ENCODE measurements around the gene SORCS2.

GRCh38 chr4:7750972-7751371 is 558.6 kb downstream of the SORCS2 start:
- TF ChIP-seq, protein P1, sequence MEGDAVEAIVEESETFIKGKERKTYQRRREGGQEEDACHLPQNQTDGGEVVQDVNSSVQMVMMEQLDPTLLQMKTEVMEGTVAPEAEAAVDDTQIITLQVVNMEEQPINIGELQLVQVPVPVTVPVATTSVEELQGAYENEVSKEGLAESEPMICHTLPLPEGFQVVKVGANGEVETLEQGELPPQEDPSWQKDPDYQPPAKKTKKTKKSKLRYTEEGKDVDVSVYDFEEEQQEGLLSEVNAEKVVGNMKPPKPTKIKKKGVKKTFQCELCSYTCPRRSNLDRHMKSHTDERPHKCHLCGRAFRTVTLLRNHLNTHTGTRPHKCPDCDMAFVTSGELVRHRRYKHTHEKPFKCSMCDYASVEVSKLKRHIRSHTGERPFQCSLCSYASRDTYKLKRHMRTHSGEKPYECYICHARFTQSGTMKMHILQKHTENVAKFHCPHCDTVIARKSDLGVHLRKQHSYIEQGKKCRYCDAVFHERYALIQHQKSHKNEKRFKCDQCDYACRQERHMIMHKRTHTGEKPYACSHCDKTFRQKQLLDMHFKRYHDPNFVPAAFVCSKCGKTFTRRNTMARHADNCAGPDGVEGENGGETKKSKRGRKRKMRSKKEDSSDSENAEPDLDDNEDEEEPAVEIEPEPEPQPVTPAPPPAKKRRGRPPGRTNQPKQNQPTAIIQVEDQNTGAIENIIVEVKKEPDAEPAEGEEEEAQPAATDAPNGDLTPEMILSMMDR (IDR thresholded peaks at IDR 0.05): no peak
- TF ChIP-seq MXI1 (IDR thresholded peaks at IDR 0.05; ENCODE audit: low read depth, low read length) (no peak), EZH2phosphoT487 (IDR thresholded peaks at IDR 0.05; ENCODE audit: borderline replicate concordance, low read depth) (no peak), POLR2AphosphoS5 (IDR thresholded peaks at IDR 0.05; ENCODE audit: low read depth, low read length) (no peak), MEF2A (IDR thresholded peaks at IDR 0.05; ENCODE audit: borderline replicate concordance, low read depth) (no peak), SIN3A (IDR thresholded peaks at IDR 0.05; ENCODE audit: borderline replicate concordance, low read depth, low read length) (no peak), RFX5 (IDR thresholded peaks at IDR 0.05; ENCODE audit: low read length) (no peak), YY1 (IDR thresholded peaks at IDR 0.05; ENCODE audit: low read depth) (no peak), JUND (IDR thresholded peaks at IDR 0.05) (no peak), MAX (IDR thresholded peaks at IDR 0.05; ENCODE audit: low read depth) (no peak), NFIC (IDR thresholded peaks at IDR 0.05; ENCODE audit: borderline replicate concordance) (no peak), CHD2 (IDR thresholded peaks at IDR 0.05; ENCODE audit: low read length, partially characterized antibody) (no peak)
- TF ChIP-seq, protein P2, sequence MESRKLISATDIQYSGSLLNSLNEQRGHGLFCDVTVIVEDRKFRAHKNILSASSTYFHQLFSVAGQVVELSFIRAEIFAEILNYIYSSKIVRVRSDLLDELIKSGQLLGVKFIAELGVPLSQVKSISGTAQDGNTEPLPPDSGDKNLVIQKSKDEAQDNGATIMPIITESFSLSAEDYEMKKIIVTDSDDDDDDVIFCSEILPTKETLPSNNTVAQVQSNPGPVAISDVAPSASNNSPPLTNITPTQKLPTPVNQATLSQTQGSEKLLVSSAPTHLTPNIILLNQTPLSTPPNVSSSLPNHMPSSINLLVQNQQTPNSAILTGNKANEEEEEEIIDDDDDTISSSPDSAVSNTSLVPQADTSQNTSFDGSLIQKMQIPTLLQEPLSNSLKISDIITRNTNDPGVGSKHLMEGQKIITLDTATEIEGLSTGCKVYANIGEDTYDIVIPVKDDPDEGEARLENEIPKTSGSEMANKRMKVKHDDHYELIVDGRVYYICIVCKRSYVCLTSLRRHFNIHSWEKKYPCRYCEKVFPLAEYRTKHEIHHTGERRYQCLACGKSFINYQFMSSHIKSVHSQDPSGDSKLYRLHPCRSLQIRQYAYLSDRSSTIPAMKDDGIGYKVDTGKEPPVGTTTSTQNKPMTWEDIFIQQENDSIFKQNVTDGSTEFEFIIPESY (IDR thresholded peaks at IDR 0.05; ENCODE audit: borderline replicate concordance, low read depth): no peak
- TF ChIP-seq, protein P3, sequence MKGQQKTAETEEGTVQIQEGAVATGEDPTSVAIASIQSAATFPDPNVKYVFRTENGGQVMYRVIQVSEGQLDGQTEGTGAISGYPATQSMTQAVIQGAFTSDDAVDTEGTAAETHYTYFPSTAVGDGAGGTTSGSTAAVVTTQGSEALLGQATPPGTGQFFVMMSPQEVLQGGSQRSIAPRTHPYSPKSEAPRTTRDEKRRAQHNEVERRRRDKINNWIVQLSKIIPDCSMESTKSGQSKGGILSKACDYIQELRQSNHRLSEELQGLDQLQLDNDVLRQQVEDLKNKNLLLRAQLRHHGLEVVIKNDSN (IDR thresholded peaks at IDR 0.05; ENCODE audit: borderline replicate concordance, low read depth): no peak

Data from SK-N-SH (cell line).